Measurements from ENCODE around the gene KIAA1958.

DNA sequence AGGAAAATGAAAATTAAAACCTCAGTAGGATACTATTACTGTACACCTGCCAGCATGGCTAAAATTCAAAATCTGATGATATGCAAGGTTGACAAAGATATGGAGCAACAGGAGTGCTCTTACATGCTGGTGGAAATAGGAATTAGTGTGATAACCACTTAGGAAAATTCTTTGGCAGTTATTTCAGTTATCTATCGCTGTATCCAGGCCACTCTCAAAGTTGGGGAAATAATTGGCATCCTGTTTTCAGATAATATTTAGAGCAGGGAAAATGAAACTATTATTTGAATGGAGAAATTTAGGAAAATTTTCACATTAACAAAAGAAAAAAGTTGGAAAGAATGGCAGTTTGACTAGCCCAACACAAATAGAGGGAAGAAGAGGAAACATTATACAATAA, 50.9 kb downstream of the KIAA1958 start:
- TF ChIP-seq CTCF (IDR thresholded peaks at IDR 0.05) = no peak
- no peak for TF ChIP-seq POLR2A (IDR thresholded peaks at IDR 0.05)
